ENCODE data around the gene ALDH1B1.
"Not testable (repeated sequence)": the region's sequence is repeated elsewhere in the genome, so short reads cannot be mapped to it uniquely, and the experiment has no call there.

The ALDH1B1 gene

DNA sequence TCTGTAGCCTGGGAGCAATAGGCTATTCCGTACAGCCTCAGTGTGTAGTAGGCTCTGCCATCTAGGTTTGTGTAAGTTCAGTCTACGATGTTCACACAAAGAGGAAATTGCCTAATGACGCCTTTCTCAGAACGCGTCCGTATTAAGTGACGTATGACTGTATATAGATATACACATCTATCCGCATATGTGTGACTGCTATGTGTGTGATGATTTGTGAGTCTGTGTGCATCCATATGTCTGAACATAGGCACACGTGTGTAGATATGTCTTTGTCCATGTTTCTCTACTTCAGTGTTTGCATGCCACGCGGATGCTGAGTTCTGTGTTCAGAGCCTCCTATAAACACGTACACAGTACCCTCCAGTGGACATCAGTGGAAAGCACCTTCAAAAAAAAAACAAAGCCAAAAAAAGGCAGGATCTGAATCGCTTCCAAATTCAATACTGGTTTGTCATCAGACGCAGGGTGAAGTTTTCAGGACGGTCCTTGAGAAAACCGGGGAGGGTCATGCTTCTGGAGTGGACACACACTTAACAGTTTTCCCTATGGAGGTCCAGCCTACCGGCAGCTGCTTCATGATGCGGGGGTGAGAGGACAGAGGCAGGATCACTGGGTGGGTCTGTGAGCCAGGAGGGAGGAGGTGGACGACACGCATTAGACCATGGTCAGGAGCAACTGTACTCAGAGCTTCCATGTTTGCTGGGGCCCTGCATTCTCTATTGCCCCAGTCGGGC, 29.5 kb upstream of the ALDH1B1 start:
- no peak for FAIRE-seq

DNA sequence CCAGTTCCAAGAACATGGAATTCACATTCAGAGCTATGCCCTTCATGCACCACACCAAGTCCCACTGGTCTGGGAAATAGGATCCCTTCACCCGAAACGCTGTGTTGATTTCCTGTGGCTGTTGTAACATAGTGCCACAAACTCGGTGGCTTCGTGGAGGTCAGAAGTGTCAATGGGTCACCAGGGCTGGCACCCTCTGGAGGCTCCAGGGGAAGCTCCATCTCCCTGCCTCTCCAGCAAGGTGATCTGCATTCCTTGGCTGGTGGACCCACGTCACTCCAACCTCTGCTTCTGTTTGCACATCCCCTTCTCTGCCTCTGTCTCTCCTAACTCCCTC, 28.9 kb upstream of the ALDH1B1 start:
- no peak for FAIRE-seq

DNA sequence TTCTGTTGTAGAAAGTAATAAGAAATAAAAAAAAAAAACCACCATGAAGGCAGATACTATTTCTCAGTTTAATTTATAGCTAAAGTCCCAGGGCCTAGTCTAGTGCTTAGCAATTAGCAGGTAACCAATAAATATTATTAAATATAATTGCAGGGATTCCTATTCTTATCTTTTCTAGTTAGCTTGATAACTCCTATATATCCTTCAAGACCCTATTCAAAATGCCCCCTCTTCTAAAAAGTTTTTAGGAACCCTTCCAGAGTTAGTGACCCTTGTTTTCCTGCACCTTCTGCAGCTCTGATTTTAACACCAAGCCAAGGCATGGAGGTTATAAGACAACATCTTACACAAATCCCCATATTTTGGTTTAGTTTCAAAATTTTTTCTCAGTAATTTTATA, 24.6 kb upstream of the ALDH1B1 start:
- FAIRE-seq, result no peak

DNA sequence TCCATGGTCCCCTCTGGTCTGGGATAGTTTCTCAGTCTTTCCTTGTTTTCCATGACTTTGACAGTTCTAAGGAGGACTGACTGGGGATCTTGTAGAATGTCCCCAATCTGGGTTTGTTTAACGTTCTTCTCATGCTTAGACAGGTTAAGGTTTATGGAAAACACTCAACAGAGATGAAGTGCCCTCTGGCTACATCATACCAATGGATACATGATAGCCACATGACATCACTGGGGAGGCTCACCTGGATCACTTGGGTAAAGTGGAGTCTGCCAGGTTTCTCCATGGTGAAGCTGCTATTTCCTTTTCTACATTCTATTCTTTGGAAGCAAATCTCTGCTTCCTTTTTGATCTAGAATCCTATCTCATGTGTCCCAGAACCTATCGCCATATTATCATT, 23.8 kb upstream of the ALDH1B1 start:
- no peak for FAIRE-seq

DNA sequence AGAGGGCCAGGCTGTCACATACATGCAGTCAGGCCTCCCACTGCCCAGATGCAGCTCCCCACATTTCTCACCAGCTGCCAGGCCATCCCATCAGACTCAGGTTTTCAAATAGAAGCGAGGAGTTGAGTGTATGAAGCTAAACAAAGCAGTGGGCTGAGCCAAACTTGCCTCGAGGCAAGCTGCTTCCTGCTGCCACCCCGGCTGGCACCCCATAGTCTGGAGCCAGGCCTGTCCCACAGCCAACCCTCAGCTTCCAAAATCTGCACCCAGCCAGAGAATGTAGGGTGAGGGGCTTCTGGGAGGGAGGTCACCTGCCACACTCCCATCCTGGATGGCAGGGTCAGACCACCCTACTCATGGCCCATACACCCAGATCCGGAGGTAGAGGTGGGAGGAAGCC, 22.3 kb upstream of the ALDH1B1 start:
- no peak for FAIRE-seq

DNA sequence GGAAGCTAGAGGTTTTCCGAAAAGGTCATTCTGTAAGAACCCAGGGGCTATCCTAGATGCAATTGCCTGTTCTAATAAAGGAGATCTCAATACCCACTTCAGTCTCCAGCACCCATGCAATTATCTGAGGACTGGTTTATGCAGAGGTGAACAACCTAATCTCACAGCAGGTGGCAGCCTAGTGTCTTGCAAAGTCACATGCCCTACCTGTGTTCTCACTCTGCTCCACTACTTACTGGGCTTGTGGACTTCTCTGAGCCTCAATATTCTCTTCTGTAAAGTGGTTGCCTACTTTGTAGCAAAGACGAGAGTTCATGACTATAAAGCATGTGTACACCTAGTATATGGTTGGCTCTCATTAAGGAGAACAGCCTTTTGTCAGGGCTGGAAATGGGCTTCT, 21.0 kb upstream of the ALDH1B1 start:
- no peak for FAIRE-seq

DNA sequence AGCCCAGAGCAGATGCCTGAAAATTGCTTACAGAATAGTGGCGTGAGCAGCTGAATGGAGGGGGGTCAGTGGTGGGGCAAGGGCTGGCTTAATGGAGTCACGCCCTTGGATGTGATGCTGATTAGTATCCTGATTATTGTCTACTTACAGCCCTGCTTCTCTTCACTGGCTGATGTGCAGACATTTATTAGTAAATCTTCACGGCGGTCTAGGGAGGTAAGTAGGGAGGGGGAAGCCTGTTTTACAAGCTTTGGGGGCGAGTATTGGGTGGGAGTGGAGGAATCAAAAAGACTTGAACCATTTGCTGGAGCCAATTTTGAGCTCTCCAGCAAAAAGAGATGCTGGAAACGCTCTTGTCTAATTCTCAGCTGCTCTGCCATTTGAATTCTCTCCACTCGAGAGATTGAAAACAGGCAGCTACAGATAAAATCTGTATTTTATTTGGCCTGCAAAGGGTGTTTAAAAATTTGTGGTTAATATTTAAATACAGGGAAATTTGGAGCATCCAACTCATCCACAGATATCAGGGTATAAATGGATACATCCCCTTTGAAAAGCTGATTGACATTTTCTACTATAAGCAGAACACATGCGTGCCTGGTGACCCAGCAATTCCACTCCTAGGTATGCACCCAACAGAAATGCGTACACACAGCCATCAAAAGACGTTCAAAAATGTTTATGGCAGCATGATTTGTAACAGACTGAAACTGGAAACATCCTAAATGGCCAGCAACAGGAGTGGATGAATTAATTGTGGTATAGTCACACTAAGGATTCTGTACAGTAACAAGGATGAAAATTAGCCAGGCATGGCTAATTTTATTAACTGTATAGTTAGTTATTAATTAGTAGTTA, 19.5 kb upstream of the ALDH1B1 start:
- FAIRE-seq, result no peak

DNA sequence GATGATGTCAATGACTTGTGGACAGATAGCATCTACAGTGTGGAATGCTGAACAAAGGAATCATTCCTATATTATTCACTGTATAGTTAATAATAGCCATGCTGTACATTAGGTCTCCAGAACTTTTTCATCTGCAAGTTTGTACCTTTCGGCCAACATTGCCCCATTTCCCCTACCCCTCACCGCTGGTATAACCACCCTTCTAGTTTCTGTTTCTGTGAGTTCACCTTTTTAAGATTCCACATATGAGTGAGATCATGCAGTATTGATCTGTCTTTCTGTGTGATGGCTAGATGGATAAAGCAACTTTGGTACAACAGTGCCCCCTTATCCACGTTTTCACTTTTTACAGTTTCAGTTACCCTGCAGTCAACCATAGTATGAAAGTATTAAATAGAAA, 18.8 kb upstream of the ALDH1B1 start:
- FAIRE-seq, result no peak

DNA sequence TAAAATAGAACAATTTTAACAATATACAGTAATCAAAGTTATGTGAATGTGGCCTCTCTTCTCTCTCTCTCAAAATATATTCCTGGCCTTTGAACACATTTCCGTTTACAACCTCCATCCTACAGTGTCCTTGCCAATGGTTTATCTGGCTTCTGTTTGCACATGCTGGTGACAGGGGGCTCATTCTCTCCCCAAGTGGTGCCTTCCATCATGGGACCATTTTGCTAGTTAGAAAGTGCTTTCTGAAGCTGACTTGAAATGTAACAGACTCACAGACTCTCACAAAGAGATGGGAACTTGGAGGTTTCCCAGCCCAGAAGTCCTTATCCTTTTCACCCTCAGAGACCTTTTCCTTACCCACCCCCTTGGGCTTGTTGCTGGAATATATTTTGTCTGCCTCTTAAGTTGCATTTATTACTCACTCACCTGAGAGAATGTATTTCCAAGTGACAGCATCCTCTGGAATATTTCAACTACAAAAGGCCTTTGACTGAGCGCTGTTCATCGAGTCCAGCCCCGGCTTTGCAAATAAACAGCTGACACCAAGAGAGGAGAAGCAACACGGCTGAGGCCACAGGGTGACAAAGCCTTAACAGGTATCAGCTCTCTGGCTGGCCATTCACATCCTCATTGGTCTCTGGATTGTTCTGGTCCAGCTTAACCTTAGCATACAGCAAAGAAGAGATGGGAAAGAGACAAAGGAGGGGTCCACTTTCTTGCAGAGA, 17.5 kb upstream of the ALDH1B1 start:
- FAIRE-seq, result no peak

DNA sequence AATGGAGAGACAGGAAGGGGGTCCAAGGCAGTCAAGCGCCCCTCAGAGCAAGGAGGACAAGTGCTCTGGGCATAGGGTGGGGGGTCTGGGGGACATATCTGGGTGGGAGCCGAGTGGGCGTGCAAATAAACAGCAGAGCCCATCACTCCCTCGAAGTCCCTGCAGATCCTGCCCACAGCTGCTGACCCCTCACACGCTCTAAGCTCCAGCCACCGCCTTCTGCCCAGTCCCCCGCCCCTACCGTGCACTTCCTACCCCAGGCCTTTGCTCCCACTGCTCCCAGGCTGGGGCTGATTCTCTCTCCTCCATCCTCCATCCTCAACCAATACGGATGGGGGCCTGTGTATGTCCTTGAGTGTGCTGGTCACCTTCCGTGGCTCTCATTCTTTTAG, 16.9 kb upstream of the ALDH1B1 start:
- FAIRE-seq, result no peak

DNA sequence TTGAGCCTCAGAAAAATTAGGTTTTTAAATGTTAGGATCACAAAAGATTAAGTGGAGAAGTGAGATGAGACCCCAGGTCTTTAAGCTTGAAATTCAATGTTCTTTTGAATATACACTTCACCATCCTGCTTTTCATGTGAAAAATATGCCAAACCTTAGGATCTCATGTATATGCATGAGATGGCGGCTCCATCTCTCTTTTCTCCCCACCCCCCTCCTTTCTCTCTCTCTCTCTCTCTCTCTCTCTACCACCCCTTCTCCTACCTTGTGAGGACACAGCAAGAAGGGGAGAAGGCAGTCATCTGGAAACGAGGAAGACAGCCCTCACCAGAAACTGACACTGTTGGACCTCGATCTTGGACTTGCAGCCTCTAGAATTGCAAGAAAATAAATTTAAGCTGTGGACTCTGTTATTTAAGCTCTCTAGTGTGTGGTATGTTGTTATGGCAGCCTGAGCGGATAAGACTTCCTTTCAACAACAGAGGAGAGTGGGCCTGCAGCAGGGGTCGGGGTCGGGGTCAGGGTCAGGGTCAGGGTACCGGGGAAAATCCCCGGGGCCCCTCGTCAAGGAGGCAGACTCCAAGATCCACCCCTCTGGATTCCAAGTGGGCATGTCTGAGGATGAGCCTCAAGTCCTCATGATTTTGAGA, 16.4 kb upstream of the ALDH1B1 start:
- no peak for FAIRE-seq

DNA sequence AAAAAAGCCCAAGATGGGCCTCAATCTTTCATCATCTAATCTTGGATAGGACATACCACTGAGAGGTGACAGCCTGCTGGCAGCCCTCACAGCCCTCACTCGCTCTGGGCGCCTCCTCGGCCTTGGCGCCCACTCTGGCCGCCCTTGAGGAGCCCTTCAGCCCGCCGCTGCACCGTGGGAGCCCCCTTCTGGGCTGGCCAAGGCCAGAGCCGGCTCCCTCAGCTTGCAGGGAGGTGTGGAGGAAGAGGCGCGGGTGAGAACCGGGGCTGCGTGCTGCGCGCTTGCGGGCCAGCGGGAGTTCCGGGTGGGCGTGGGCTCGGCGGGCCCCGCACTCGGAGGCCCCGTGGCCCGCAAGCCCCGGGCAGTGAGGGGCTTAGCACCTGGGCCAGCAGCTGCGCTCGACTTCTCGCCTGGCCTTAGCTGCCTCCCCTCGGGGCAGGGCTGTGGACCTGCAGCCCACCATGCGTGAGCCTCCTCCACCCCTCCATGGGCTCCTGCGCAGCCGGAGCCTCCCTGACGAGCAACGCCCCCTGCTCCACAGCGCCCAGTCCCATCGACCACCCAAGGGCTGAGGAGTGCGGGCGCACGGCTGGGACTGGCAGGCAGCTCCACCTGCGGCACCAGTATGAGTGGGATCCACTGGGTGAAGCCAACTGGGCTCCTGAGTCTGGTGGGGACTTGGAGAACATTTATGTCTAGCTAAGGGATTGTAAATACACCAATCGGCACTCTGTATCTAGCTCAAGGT, 15.0 kb upstream of the ALDH1B1 start:
- not testable (repeated sequence) for FAIRE-seq

DNA sequence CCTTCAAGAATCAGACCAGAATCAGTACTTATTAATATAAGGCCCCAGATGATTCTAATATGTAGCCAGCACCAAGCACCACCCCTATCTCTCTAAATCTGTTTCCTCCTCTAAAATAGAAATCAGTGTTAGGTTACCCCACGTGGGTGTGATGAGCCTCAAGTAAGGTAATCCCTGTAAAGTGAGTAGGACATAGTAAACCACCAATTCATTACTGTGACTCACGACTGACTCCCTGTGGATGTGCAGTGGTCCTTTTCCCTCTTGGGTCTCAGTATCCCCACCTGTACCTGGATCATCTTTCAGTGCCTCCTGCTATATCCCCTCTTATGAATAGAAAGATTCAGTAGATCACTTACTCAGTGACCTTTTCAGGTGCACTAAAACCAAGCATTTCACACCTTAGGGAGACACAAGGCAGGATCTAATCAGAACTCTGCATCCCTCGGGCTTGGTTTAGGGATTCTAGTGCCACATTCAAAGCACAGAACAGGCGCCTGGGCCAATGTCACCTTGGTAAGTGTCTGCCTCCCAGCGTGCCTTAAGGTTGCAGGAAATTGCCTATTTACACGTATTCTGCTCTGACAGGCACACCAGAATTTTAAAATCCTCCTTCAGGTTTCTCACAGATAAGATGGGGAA, 12.2 kb upstream of the ALDH1B1 start:
- FAIRE-seq, result no peak

DNA sequence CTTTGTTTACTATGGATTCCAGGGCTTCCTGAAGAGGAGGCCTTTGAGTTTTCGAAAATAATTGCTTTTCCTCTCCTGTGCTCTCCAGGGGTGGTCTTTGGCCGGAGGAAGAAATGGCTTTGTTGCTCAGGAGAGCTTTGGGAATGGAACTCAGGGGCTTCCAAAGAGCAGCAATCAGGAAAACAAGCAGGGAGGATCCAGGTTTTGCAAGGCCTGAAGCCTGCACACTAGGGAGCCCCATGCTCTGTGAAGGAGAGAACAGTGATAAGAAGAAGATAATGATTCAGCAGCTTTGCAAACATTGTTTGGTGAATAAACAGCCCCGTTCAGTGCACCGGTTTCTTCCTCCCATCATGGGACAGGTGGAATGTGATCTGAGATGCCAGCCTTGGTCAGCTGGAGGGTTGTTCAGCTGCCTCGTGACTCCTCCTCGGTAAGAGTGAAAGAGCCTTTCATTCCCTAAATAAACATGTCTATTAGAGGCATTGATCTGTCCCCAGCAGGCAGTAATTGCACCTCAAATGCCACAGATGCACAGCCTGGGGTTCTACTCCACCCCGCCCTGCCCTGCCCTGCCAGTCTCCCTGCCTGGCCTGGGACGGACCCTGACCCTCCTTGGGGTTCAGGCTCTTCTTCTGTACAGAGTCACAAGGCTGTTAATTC, 11.5 kb upstream of the ALDH1B1 start:
- FAIRE-seq, result no peak

DNA sequence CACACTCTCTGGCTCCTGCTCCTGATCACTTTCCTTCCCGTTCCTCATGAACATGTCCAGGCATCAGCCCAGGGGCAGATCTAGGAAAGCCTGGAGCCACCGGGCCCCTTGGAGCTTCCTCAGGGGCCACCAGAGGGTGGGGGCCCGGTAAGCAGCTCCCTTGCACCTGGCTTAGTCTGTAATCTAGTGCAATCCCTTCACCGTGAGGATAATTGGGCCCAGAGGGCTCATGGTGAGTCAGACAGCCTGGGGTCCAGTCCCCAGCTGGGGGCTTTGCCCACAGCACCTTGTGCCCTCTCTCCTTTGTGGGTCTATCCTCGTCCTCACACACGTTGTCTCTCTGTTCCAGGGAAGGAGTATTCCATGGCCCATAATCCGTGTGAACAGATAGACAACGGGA, 10.4 kb upstream of the ALDH1B1 start:
- no peak for FAIRE-seq

DNA sequence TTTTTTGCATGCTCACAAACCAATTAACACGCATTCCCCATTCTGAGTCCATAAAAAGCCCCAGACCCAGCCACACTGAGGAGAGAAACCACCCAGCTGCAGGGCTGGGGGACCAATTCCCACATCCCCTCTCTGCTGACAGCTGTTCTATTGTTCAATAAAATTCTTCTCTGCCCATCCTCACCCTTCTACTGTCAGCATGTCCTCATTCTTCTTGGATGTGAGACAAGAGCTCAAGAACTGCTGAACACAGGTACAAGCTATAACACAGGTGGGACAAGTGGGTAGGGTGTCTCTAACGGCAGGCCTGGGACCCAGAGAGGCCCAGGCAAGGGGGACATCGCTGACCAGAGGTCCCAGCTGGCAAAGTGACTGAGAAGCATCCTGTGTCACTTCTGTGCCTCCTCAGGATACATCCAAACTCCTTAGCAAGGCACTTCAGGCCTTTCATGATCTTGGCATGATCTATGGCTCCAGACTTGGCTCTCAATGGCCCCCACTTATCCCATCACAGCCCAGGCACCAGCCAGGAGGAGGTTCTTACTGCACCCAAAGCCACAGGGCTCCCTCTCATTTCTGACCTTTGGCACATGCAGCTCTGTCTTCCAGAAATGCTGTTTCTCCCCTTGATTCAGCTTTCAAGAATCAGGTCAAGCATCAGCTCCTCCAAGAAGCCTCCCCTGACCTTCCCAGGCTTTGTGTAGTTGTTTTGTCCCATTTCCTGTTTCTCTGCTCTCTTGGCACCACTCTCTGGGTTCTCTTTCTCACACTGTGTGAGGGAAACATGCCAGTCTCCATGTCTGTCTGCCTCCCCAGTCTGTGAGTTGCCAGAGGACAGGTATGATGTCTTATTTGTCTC, 7.3 kb upstream of the ALDH1B1 start:
- FAIRE-seq, result no peak

DNA sequence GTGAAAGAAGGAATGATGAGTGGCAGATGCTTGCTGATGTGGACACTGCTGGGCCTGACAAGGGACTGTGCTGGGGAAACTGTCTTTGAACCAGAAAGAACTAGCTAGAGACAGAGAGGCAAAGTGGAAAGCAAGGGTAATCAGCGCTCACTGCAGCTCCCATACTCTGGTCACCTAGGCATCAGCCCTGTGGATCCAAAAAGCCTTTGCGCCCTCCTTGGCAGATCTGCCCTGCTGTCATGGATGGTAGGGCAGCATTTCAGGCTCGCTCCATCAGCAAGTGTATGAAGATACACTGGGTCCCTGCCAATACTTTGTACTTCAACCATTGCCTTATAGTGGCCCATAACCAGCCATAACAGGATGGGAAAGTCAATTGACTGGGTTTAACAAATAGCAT, 6.6 kb upstream of the ALDH1B1 start:
- FAIRE-seq, result no peak

DNA sequence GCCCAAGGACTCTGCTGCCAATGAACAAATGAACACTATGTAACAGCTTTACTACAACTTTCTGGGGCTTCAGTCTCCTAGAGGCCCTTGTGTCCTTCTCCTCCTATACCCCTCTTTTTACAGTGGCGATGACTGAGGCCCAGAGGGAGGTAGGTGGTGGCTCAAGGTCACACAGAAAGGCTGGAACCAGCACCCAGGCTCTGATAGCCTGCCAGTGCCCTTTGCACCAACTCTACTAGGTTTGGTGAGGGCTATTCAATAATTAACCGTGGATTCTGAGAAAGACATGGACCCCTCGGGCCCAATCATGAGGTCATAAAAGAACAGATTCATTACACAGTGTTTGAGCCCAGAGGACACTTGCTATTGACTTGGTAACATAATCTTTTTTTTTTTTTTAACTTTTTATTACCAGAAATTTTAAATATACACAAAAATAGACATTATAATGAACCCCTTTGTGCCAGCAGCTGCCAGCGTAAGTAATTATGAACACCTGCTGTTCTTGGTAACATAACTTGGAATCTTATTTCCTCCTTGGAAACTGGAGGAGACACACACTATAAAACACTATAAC, 6.1 kb upstream of the ALDH1B1 start:
- FAIRE-seq, result no peak

DNA sequence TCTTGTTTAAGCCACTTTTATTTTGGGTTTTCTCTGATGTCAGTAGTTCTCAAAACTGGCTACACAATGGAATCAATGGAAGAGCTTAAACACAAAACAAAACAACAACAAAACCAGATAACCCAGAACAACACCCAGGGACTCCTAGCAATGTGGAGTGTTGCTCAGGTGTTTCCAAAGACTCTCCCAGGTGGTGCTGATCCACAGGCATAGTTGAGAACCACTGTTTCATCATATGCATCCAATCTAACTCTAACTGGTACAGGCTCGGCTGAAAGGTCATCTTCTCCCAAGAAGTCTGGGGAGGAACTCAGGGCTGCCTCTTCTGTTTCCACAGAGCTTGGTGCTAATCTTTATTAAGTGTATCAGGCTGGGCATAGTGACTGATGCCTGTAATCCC, 5.4 kb upstream of the ALDH1B1 start:
- FAIRE-seq, result no peak

DNA sequence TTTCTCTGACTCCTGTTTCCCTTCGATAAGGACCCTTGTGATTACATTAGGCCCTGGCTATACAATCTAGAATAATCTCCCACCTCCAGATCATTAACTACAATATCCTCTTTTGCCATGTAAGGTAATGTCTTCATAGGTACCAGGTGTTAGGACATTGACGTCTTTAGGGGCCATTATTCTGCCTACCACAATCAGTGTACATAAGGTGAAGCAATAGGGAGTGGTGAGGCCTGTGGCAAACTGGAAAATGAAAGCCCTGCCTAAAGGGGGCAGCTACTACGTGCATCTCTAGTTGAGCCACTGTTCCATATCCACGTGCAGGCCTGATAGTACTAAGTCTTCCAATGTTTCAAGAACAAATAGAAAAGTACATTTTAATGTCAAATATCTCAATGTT, 4.8 kb upstream of the ALDH1B1 start:
- FAIRE-seq, result no peak

Data from colon (tissue), 2 donors.